ENCODE results near the gene GIPC2.

Gene GIPC2

GRCh38 chr1:78036450-78036849, 9.3 kb upstream of the GIPC2 start:
- no peak for DNase-seq (ENCODE audit: extremely low read depth, low read depth)
- TF ChIP-seq CTCF (IDR thresholded peaks at IDR 0.05; ENCODE audit: low read depth, low read length, missing control alignments) = no peak
- no peak overlapping the region for H3K4me3 ChIP-seq (replicated peaks; ENCODE audit: low read depth, low read length)

GRCh38 chr1:78038071-78038470, 7.7 kb upstream of the GIPC2 start:
- no peak overlapping the region for H3K4me3 ChIP-seq (replicated peaks; ENCODE audit: low read depth, low read length)
- no peak for TF ChIP-seq CTCF (IDR thresholded peaks at IDR 0.05; ENCODE audit: low read depth, low read length, missing control alignments)
- no peak for DNase-seq (ENCODE audit: extremely low read depth, low read depth)

GRCh38 chr1:78038491-78038939, 7.3 kb upstream of the GIPC2 start:
- DNase-seq (ENCODE audit: extremely low read depth, low read depth) = no peak

GRCh38 chr1:78040484-78041089, 5.2 kb upstream of the GIPC2 start:
- no peak for DNase-seq (ENCODE audit: extremely low read depth, low read depth)
- TF ChIP-seq CTCF (IDR thresholded peaks at IDR 0.05; ENCODE audit: low read depth, low read length, missing control alignments) = no peak
- H3K4me3 ChIP-seq (replicated peaks; ENCODE audit: low read depth, low read length) = no peak overlapping the region

More at GRCh38 chr1:78038491-78038939, 7.3 kb upstream of the GIPC2 start:
- no peak for TF ChIP-seq CTCF (IDR thresholded peaks at IDR 0.05; ENCODE audit: low read depth, low read length, missing control alignments)
- H3K4me3 ChIP-seq (replicated peaks; ENCODE audit: low read depth, low read length) = no peak overlapping the region

GRCh38 chr1:78043436-78043835, 2.3 kb upstream of the GIPC2 start:
- no peak for TF ChIP-seq CTCF (IDR thresholded peaks at IDR 0.05; ENCODE audit: low read depth, low read length, missing control alignments)
- no peak for DNase-seq (ENCODE audit: extremely low read depth, low read depth)
- no peak overlapping the region for H3K4me3 ChIP-seq (replicated peaks; ENCODE audit: low read depth, low read length)

- DNase-seq (ENCODE audit: extremely low read depth, low read depth) = no peak
- no peak for TF ChIP-seq CTCF (IDR thresholded peaks at IDR 0.05; ENCODE audit: low read depth, low read length, missing control alignments)
These were observed 787 bp upstream of the GIPC2 start for GRCh38 chr1:78044796-78045562.

More at GRCh38 chr1:78044796-78045562, 787 bp upstream of the GIPC2 start:
- no peak overlapping the region for H3K4me3 ChIP-seq (replicated peaks; ENCODE audit: low read depth, low read length)
